WERI-Rb-1 (cell line): ENCODE results near the gene CNTNAP2.

Experiments used
- DNase-seq: peaks from one replicate; pipeline ENCODE4 v3.0.0-alpha.2; 2020
- H3K27ac ChIP-seq: fragments of 250-450 bp; sonication (Bioruptor Pico); 2 replicates; pipeline ENCODE4 v1.5.1; 2020; ENCODE audit warnings: mild to moderate bottlenecking, moderate library complexity
- H3K27me3 ChIP-seq: fragments of 250-450 bp; sonication (Bioruptor Pico); 2 replicates; pipeline ENCODE4 v1.5.1; 2021; ENCODE audit warnings: mild to moderate bottlenecking, low read depth, moderate library complexity; ENCODE audit not compliant: insufficient read depth, severe bottlenecking
- H3K36me3 ChIP-seq: fragments of 250-450 bp; sonication (Bioruptor Pico); 2 replicates; pipeline ENCODE4 v1.5.1; 2020; ENCODE audit warnings: mild to moderate bottlenecking, moderate library complexity
- H3K4me3 ChIP-seq: 2 replicates; pipeline ENCODE4 v1.5.1; 2011; ENCODE audit warnings: low read depth, mild to moderate bottlenecking, control low read depth, low read length
- H3K9me3 ChIP-seq: fragments of 250-450 bp; sonication (Bioruptor Pico); 2 replicates; pipeline ENCODE4 v1.5.1; 2021; ENCODE audit warnings: mild to moderate bottlenecking, moderate library complexity; ENCODE audit not compliant: severe bottlenecking
- TF ChIP-seq, protein P1 (sequence below): IDR thresholded peaks from 2 replicates; pipeline ENCODE4 v1.5.1; 2011; ENCODE audit warnings: low read depth, mild to moderate bottlenecking, control low read depth, inconsistent platforms, low read length

The CNTNAP2 gene

DNA sequence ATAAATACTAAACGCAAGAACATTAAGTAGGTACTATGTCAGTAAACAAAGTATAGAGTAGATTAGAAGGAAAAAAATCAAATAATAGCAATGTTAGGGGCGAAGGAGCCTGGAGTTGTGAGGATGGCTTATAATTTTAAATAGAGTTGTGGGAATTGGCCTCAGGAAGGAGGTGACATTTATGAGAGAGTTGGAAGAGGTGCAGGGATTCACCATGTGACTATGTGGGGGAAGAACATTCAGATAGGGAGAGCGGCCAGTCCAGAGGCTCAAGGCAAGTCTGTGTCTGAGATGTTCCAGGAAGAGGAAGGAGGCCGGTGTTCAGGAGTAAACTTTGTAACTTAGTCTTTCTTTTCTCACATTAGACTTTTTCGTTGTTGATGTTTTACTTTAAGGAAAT, 1695.3 kb downstream of the CNTNAP2 start:
- Histone ChIP-seq H3K4me3 (no peak overlapping the region), H3K9me3 (no peaks in the 10 kb centered on the region), H3K27me3 (no peaks in the 10 kb centered on the region), H3K36me3 (no peaks in the 10 kb centered on the region), H3K27ac (no peak overlapping the region)
- TF ChIP-seq, protein P1, sequence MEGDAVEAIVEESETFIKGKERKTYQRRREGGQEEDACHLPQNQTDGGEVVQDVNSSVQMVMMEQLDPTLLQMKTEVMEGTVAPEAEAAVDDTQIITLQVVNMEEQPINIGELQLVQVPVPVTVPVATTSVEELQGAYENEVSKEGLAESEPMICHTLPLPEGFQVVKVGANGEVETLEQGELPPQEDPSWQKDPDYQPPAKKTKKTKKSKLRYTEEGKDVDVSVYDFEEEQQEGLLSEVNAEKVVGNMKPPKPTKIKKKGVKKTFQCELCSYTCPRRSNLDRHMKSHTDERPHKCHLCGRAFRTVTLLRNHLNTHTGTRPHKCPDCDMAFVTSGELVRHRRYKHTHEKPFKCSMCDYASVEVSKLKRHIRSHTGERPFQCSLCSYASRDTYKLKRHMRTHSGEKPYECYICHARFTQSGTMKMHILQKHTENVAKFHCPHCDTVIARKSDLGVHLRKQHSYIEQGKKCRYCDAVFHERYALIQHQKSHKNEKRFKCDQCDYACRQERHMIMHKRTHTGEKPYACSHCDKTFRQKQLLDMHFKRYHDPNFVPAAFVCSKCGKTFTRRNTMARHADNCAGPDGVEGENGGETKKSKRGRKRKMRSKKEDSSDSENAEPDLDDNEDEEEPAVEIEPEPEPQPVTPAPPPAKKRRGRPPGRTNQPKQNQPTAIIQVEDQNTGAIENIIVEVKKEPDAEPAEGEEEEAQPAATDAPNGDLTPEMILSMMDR: no peak
- no peak for DNase-seq

DNA sequence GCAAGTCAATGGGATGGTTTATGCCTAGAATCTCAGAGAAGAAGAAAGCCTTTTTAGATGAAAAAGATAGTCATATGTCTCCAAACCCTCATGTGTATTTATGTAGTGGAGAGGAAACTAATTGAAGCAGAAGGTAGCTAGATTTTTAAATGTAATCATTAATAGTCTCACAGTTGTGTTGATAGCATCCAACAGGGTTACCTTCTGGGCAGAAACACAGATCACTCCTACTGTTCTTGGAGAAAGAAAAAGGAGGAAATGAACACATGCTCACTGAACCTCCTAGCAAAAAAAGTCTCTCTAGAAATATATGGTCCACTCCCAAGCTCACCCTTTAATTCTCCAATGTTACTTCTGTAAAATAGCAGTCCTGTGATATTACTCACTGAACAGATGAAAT, 1696.7 kb downstream of the CNTNAP2 start:
- Histone ChIP-seq H3K4me3 (no peak overlapping the region), H3K27ac (no peak overlapping the region), H3K27me3 (no peaks in the 10 kb centered on the region), H3K36me3 (no peaks in the 10 kb centered on the region), H3K9me3 (no peaks in the 10 kb centered on the region)
- no peak for DNase-seq
- TF ChIP-seq, protein P1: no peak

DNA sequence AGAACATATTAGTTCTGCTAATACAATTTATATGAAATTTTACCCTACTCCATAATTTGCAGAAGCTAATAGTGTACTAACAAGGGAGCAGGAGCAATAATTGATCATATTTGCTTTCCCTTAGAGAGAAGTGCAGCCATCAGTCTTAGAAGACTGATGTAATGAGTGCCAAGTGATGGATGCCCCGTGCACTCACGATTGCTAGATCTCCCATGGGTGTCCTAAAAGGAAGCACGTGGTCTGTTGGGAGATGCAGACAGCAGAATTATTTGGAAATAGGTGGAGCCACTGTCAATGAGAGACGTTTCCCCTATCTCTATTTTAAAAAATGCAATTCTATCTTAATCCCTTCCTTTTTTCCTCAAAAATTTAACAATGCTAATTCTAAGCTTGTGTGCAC, 1701.7 kb downstream of the CNTNAP2 start:
- Histone ChIP-seq H3K27ac (no peak overlapping the region), H3K4me3 (no peak overlapping the region), H3K9me3 (no peaks in the 10 kb centered on the region), H3K36me3 (no peaks in the 10 kb centered on the region), H3K27me3 (no peaks in the 10 kb centered on the region)
- DNase-seq: no peak
- TF ChIP-seq, protein P1: no peak

DNA sequence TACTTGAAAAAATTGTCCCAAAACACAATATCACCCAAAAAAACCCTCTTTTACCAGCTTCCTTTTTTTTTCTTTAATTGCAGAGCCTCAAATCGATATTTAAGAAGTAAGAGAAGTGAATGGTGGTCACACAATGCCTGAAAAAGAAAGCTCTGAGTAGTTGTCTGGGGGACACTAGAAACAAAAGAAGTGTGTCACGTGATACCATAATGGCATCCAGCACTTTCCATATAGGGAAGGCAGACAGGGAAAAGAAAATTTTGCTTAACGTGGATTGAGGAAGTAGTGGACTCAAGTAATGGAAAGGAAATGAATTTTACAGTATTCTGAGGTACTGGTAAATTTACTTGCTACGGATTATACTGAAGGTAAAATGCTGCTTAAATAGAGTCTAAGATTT, 1708.1 kb downstream of the CNTNAP2 start:
- Histone ChIP-seq H3K9me3 (no peaks in the 10 kb centered on the region), H3K36me3 (no peaks in the 10 kb centered on the region), H3K27ac (no peak overlapping the region), H3K4me3 (no peak overlapping the region), H3K27me3 (no peaks in the 10 kb centered on the region)
- TF ChIP-seq, protein P1: no peak
- DNase-seq: no peak

DNA sequence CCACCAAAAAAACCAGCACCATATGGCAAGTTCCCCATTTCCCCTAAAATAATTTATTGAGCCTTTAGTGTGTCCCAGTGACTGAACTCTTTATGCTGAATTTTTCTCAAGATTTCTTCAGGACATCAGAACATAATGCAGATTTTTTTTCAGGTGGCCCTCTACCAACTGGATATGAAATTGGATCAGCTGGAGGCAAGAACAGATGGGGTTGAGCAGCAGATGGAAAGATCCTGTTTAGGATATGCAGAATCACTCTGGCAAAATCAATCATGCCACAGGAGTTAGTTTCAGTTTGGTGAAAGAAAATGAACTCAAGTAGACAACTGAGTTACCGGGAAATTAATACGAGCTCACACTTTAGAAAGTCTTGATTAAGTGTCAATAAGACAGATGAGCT, 1712.4 kb downstream of the CNTNAP2 start:
- no peaks in the 10 kb centered on the region for H3K36me3 ChIP-seq
- H3K27me3 ChIP-seq: no peaks in the 10 kb centered on the region

DNA sequence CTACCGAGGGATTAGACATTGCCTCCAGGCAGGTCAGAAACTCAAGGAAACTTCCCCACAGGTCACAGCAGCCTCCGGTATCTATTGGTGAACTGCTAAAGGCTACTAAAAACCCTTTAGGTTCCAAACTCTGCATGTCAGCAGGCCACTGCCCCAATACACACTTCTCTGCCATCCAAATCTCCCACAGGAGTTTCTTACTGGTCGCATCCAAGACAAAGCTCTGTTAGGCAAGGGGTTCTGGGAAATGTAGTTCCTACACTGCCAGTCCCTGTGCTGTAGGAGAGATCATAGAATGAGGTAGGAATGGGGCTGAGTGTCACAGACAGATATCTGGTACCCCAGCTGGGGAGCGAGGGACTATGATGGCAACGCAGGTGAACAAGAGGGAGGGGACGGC, 1717.0 kb downstream of the CNTNAP2 start:
- H3K4me3 ChIP-seq: no peak overlapping the region
- TF ChIP-seq, protein P1: no peak
- no peak for DNase-seq
- no peaks in the 10 kb centered on the region for H3K27me3 ChIP-seq
- H3K9me3 ChIP-seq: peaks cover 7% of the 10 kb centered on the region
- H3K36me3 ChIP-seq: no peaks in the 10 kb centered on the region
- H3K27ac ChIP-seq: no peak overlapping the region

More for the DNA sequence above, 1712.4 kb downstream of the CNTNAP2 start:
- TF ChIP-seq, protein P1: no peak
- H3K4me3 ChIP-seq: no peak overlapping the region
- no peaks in the 10 kb centered on the region for H3K9me3 ChIP-seq
- DNase-seq: no peak
- no peak overlapping the region for H3K27ac ChIP-seq
